NCI-H2196 treated with DMSO at 0.1 percent for 48 hours (cell line): ENCODE measurements around the gene FAM114A2.

ENCODE experiments used
- DNase-seq: peaks from one replicate; lab custom pipeline; 2025; ENCODE audit not compliant: unreplicated experiment; lab: John Stamatoyannopoulos, UW

The FAM114A2 gene

DNA sequence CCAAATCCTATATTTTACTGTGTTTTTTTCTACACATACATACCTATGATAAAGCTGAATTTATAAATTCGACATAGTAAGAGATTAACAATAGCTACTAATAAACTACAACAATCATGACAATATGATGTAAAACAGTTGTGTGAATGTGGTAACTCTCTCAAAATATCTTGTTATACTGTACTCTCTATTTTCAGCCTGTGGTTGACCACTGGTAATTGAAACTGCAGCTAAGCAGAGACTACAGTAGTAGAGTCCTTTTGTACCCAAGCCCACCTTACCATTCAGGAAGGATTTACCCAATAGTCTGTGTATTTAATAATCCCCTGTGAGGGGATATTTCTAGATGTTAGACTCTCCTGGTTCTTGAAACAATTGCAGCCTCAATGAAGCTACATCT is 86.7 kb downstream of the FAM114A2 start:
- no peak for DNase-seq

GRCh38 chr5:153941265-153941664 is 97.4 kb downstream of the FAM114A2 start:
- DNase-seq, result no peak
